Activated B cell treated with CpG ODN at 0.5 μM for 24 hours (primary cell): ENCODE measurements around the gene CDC42BPG. TPM values are rescaled to one million over a fixed set of nuclear protein-coding genes. Genes with fewer than 3 reads are reported as not detected.

Experiments used
- ATAC-seq: fragments of 200-7000 bp; cut with Tn5 transposase; one replicate; pipeline ENCODE4 v1.10.0; 2021; ENCODE audit warnings: low read depth, mild to moderate bottlenecking, moderate library complexity
- CTCF ChIA-PET: fragments of 350-600 bp; sonication (Branson Sonifier 250); formaldehyde crosslinking; loops from one replicate; lab custom pipeline; 2021; ENCODE audit warnings: antibody characterized with exemption; lab: Charles Lee
- POLR2A ChIA-PET: fragments of 350-600 bp; sonication (Branson Sonifier 250); formaldehyde crosslinking; loops from one replicate; lab custom pipeline; 2021; ENCODE audit warnings: antibody characterized with exemption; lab: Charles Lee
- DNase-seq: peaks from one replicate; pipeline ENCODE4 v3.0.0; 2022
- H3K27ac Mint-ChIP-seq: one replicate; pipeline ENCODE4 v1.8.0; 2020; ENCODE audit warnings: mixed read lengths
- H3K27me3 Mint-ChIP-seq: one replicate; pipeline ENCODE4 v1.8.0; 2021; ENCODE audit warnings: mixed read lengths
- H3K36me3 Mint-ChIP-seq: one replicate; pipeline ENCODE4 v1.8.0; 2021; ENCODE audit warnings: low read depth, mixed read lengths
- H3K4me1 Mint-ChIP-seq: one replicate; pipeline ENCODE4 v1.8.0; 2021; ENCODE audit warnings: mixed read lengths
- H3K4me3 Mint-ChIP-seq: one replicate; pipeline ENCODE4 v1.8.0; 2020; ENCODE audit warnings: mild to moderate bottlenecking, mixed read lengths
- H3K9me3 Mint-ChIP-seq: one replicate; pipeline ENCODE4 v1.8.0; 2020; ENCODE audit warnings: mixed read lengths
- intact Hi-C: fragments of 100-400 bp; cut with micrococcal nuclease; formaldehyde crosslinking; loops from one replicate; pipeline ENCODE4 v1.15.1; 2024
- total RNA-seq: library from RNA; stranded (reverse); gene quantifications from 2 replicates; pipeline ENCODE4 v1.2.3, GENCODE V29; 2022
- TF ChIP-seq, protein P1 (sequence below): fragments of 200-600 bp; IDR thresholded peaks from one replicate; pipeline ENCODE4 v1.8.0; 2022; ENCODE audit warnings: antibody characterized with exemption, mild to moderate bottlenecking

Gene CDC42BPG
- total RNA-seq, 1 donor from 2014 or later: 3.7 TPM

DNA sequence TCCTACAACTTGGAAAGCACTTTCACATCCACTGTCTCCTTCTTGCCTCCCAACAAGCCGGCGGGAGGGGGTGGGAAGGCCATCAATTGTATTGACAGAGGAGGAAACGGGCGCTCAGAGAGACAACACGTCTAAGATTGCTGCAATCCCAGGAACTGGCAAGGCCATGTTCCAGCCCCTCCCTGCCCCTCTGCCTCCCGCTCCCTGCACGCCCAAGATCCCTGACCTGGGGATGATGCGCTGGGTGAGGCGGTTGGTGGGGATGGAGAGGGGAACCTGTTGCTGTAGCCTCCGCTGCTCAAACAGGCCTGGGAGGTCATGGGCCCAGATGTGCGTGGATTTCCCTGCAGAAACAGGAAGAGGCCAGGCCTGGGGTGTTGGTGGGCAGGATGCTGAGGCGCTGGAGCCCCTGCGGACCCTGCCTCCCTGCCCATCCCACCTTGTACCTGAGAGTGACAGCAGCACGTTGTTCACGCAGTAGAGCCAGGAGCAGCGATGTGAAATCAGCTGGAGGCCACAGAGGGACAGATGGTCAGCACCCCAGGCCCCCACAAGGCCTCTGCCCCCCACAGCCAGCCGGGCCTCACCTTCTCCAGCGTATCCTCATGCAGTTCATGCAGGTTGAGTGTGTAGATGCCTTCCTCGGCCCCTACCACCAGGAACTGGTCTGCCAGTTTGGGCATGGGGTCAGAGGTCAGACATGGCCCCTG lies 48.3 kb downstream of the CDC42BPG start:
- ChIA-PET CTCF (no interaction called here), POLR2A (no interaction called here)
- Mint-ChIP-seq H3K27me3 (no peaks in the 10 kb centered on the region), H3K9me3 (no peaks in the 10 kb centered on the region), H3K27ac (peak overlapping the region; percentile 30), H3K4me1 (peaks cover 48% of the 10 kb centered on the region), H3K36me3 (peaks cover 54% of the 10 kb centered on the region), H3K4me3 (no peak overlapping the region)
- ATAC-seq (no peak), DNase-seq (no peak)
- TF ChIP-seq, protein P1, sequence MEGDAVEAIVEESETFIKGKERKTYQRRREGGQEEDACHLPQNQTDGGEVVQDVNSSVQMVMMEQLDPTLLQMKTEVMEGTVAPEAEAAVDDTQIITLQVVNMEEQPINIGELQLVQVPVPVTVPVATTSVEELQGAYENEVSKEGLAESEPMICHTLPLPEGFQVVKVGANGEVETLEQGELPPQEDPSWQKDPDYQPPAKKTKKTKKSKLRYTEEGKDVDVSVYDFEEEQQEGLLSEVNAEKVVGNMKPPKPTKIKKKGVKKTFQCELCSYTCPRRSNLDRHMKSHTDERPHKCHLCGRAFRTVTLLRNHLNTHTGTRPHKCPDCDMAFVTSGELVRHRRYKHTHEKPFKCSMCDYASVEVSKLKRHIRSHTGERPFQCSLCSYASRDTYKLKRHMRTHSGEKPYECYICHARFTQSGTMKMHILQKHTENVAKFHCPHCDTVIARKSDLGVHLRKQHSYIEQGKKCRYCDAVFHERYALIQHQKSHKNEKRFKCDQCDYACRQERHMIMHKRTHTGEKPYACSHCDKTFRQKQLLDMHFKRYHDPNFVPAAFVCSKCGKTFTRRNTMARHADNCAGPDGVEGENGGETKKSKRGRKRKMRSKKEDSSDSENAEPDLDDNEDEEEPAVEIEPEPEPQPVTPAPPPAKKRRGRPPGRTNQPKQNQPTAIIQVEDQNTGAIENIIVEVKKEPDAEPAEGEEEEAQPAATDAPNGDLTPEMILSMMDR: no peak
- intact Hi-C loops: no loop called here

DNA sequence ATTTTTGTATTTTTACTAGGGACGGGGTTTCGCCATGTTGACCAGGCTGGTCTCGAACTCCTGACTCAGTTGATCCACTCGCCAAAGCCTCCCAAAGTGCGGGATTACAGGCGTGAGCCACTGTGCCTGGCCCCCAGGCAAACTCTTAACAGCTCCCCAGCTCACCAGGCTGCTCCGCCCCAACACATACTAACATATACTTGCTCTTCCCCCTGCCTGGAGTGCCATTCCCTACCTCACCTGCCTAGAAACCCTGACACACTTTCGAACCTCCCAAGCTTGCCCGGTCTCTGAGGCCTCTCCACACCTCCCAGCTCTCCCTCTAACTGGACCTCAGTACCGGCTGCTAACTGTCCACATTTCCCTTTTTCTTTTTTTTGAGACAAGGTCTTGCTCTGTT lies 49.9 kb downstream of the CDC42BPG start:
- ATAC-seq (no peak), DNase-seq (no peak)
- Mint-ChIP-seq H3K27ac (peak overlapping the region; percentile 16), H3K9me3 (no peaks in the 10 kb centered on the region), H3K36me3 (peaks cover 63% of the 10 kb centered on the region), H3K4me3 (no peak overlapping the region), H3K27me3 (no peaks in the 10 kb centered on the region), H3K4me1 (peaks cover 31% of the 10 kb centered on the region)
- TF ChIP-seq, protein P1: no peak
- ChIA-PET CTCF (interaction anchor here (0.8 kb wide), 1 partner anchor 11 kb away, joined by 3 read pairs; no protein-coding TSS in a partner anchor), POLR2A (interaction anchor here (0.7 to 3.5 kb wide), 5 partner anchors 8 to 47 kb away, joined by 3 to 10 read pairs (median 4); partner anchors contain the start of gene SF1)
- intact Hi-C loops: no loop called here

DNA sequence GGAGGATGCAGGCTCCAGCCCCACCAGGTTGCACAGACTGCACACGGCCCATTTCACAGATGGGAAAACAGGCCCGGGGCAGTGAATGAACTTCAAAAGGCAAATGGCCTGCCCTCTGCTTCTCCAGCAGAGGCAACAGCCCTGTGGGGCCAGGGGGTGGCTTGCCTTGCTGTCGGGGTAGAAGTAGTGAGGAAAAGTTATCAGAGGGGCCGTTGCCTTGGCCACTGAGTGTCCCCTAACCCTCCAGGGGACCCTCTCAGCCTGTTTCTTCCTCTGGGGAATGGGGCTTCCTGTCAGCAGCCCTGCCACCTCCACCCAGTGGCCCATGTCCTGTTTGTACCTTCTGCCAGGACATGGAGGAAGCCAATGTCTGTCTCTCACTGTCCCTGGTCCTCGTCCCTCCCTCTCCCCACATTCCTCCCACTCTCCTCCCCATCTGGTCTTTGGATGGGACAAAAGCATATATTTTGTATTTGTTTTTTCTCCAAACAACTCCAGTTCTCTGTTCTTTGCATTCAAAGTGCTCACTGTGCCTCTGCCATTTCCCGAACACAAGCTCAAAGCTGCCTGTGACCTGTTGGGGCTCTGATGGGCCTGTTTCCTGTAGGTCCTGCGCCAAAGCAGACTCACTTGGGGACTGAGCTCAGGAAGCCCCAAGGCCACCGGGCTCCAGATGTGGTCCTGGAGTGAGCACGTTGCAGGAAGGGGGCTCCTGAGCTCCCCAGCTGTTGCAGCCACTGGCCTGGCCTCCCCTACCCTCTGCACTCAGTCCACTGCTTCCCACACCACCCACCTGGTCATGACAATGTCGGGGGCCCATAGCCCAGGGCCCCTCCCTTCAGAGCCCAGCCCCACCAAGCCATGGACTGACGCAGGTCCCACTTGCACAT lies 50.9 kb downstream of the CDC42BPG start:
- Mint-ChIP-seq H3K4me1 (peaks cover 23% of the 10 kb centered on the region), H3K9me3 (no peaks in the 10 kb centered on the region), H3K27ac (peak overlapping the region; percentile 69), H3K27me3 (no peaks in the 10 kb centered on the region), H3K4me3 (no peak overlapping the region), H3K36me3 (peaks cover 64% of the 10 kb centered on the region)
- intact Hi-C loops: no loop called here
- ATAC-seq (no peak), DNase-seq (no peak)
- TF ChIP-seq, protein P1: no peak
- ChIA-PET POLR2A (interaction anchor here (0.5 to 3.5 kb wide), 5 partner anchors 9 to 18 kb away, joined by 3 to 10 read pairs (median 4); partner anchors contain the start of gene SF1), CTCF (interaction anchor here (0.6 kb wide), 1 partner anchor 9 kb away, joined by 5 read pairs; no protein-coding TSS in a partner anchor)

DNA sequence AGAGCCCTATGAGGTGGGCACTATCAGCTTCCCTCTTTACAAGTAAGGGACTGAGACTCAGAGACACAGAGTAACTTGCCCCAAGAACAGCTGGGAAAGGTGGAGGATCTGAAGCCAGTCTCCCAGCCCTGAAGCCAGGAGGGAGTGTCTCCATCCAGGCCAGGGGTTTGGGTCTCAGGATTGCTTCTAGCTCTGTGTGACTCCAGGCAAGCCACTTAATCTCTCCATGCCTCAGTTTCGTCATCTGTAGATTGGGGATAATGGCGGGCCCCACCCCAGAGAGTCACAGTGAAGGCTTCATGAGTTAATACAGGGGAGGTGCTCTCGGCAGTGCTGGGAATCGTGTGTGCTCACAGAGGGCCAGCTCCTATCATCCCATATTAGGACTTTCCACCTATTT lies 52.0 kb downstream of the CDC42BPG start:
- Mint-ChIP-seq H3K27ac (no peak overlapping the region), H3K4me3 (no peak overlapping the region), H3K36me3 (peaks cover 67% of the 10 kb centered on the region), H3K27me3 (no peaks in the 10 kb centered on the region), H3K4me1 (peaks cover 27% of the 10 kb centered on the region), H3K9me3 (no peaks in the 10 kb centered on the region)
- intact Hi-C loops: no loop called here
- CTCF ChIA-PET: no interaction called here
- ATAC-seq (no peak), DNase-seq (no peak)
- POLR2A ChIA-PET: interaction anchor here (3.5 kb wide), 1 partner anchor 14 kb away, joined by 10 read pairs; the partner anchor contains the start of gene SF1
- TF ChIP-seq, protein P1: no peak
